H1 (cell line): ENCODE measurements around the gene KCNMA1. TPM values are rescaled to one million over a fixed set of nuclear protein-coding genes. Genes with fewer than 3 reads are reported as not detected.

Experiments used
- ATF3 ChIP-seq: IDR thresholded peaks from 2 replicates; pipeline ENCODE4 v1.6.1; 2011; ENCODE audit warnings: low read depth, mild to moderate bottlenecking, low read length; ENCODE audit not compliant: insufficient read depth
- CBX5 ChIP-seq: fragments of 300-800, 300-1000 bp; sonication (generic); IDR thresholded peaks from 2 replicates; pipeline ENCODE4 v1.7.1; 2016; ENCODE audit warnings: antibody characterized with exemption, low read length, low read depth
- CHD7 ChIP-seq: fragments of 300-600 bp; sonication (generic); IDR thresholded peaks from 2 replicates; pipeline ENCODE4 v1.7.1; 2012; ENCODE audit warnings: low read length, moderate library complexity, mild to moderate bottlenecking, inconsistent platforms; ENCODE audit not compliant: insufficient replicate concordance
- EZH2 ChIP-seq: fragments of 200-600 bp; sonication (generic); IDR thresholded peaks from 2 replicates; pipeline ENCODE4 v1.7.1; 2012; ENCODE audit warnings: low read depth, mild to moderate bottlenecking, moderate library complexity, low read length, inconsistent platforms; ENCODE audit not compliant: severe bottlenecking
- JUND ChIP-seq: IDR thresholded peaks from 2 replicates; pipeline ENCODE4 v1.6.1; 2011; ENCODE audit warnings: mild to moderate bottlenecking, improper control_type of control experiment, low read length
- KDM1A ChIP-seq: fragments of 200-600, 300-600 bp; sonication (generic); IDR thresholded peaks from 2 replicates; pipeline ENCODE4 v1.7.1; 2016; ENCODE audit warnings: mild to moderate bottlenecking, low read length, borderline replicate concordance
- RNF2 ChIP-seq: fragments of 200-900, 300-1000 bp; sonication (generic); IDR thresholded peaks from 2 replicates; pipeline ENCODE4 v1.7.1; 2016; ENCODE audit warnings: borderline replicate concordance, low read depth, mild to moderate bottlenecking, antibody characterized with exemption, low read length; ENCODE audit not compliant: poor library complexity, severe bottlenecking; ENCODE audit errors: missing control alignments
- TAF7 ChIP-seq: optimal IDR thresholded peaks from 2 replicates; pipeline ENCODE3; 2011; ENCODE audit warnings: low read depth, mild to moderate bottlenecking, inconsistent platforms, low read length, moderate library complexity, borderline replicate concordance
- ZNF274 ChIP-seq: IDR thresholded peaks from 2 replicates; pipeline ENCODE4 v1.7.0; 2012; ENCODE audit warnings: low read length, borderline replicate concordance; ENCODE audit errors: extremely low read depth
- polyA plus RNA-seq, 7 experiments: library from polyadenylated mRNA; depleted of rRNA in 3 of 7; stranded (reverse) in 5 of 7; unstranded in 2 of 7; fragments of >200 nt in 5 of 7; fragments of 200-250 nt in 2 of 7; gene quantifications; 1 replicate in 5 of 7; 2 replicates in 1 of 7; 4 replicates in 1 of 7; pipeline versions ENCODE4 v1.2.1 to v1.2.3, GENCODE V29; 2011 to 2013; ENCODE audit warnings: missing spikeins in 2 of 7, mixed read lengths in 2 of 7
- total RNA-seq: library from RNA; stranded (reverse); fragmentation: NEBNext Ultra II Directional; extraction: Animal tissue kit (Norgen Biotek cat#: 25700); gene quantifications from 2 replicates; pipeline ENCODE4 v1.2.1, GENCODE V29; 2021

The KCNMA1 gene
- total and polyA plus RNA-seq, 2 of the 8 experiments (the other 6 are each of a cell fraction or from before 2014, with no cell fraction given), result 10.2 to 11.1 TPM

DNA sequence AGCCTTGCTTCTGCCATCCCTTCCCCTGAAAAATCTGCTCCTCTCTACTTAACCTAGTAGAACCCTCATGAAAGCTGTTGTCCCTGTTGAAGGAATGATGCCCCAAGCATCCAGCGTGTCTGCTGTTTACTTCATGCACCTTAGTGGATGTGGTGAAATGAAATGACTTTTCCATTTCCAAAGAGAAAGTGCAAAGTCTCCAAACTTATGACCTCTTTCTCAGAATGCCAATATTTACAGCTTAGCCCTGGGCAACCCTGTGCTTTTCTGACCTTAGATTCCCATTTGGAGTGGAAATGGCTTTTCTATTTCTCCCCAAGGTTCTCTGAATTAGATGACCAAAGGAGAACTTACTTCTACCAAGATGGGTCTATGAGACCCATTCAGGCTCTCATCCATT lies 256.9 kb downstream of the KCNMA1 start (continued):
- no peak for TF ChIP-seq CHD7
- no peak for TF ChIP-seq ATF3
- TF ChIP-seq CBX5, result no peak
- no peak for TF ChIP-seq EZH2
- no peak for TF ChIP-seq ZNF274
- no peak for TF ChIP-seq KDM1A
- no peak for TF ChIP-seq TAF7
- TF ChIP-seq JUND, result no peak
- TF ChIP-seq RNF2, result no peak
- TF ChIP-seq, all 59 proteins: peak for 0
